Muscle of back (tissue), 13 donors: ENCODE data around the gene KRTAP1-5. TPM values are rescaled to one million over a fixed set of nuclear protein-coding genes. Genes with fewer than 3 reads are reported as not detected.
"Not testable (repeated sequence)": the region's sequence is repeated elsewhere in the genome, so short reads cannot be mapped to it uniquely, and the experiment has no call there.

Source experiments
- DNase-seq, 3 donors: peaks; one replicate each; pipeline versions ENCODE4 v3.0.0 to v3.0.0-alpha.2; 2013
- long read RNA-seq, 9 donors: transcript quantifications; one replicate each; lab custom pipeline, GENCODE V29; 2026
- polyA plus RNA-seq, 10 donors: library from polyadenylated mRNA; unstranded; fragments of 120-200 nt; gene quantifications; one replicate each; pipeline ENCODE4 v1.2.1, GENCODE V29; 2013; ENCODE audit not compliant: insufficient read length in 10 of 10

KRTAP1-5 gene, protein sequence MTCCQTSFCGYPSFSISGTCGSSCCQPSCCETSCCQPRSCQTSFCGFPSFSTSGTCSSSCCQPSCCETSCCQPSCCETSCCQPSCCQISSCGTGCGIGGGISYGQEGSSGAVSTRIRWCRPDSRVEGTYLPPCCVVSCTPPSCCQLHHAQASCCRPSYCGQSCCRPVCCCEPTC
- not detected for polyA plus RNA-seq
- long read RNA-seq, donor 1, result 0 reads
- long read RNA-seq, donor 2, result 0 reads
- long read RNA-seq, donor 3, partial matches to known transcripts, result 0 of 1 reads
- long read RNA-seq, donor 3, other reads (novel, unspliced or antisense), result 0 of 1 reads
- long read RNA-seq, donor 4, result 0 reads
- long read RNA-seq, donor 5, result 0 reads
- long read RNA-seq, donor 6, result 0 reads
- long read RNA-seq, donor 7, result 0 reads
- long read RNA-seq, donor 8, result 0 reads
- long read RNA-seq, donor 9, result 0 reads

DNA sequence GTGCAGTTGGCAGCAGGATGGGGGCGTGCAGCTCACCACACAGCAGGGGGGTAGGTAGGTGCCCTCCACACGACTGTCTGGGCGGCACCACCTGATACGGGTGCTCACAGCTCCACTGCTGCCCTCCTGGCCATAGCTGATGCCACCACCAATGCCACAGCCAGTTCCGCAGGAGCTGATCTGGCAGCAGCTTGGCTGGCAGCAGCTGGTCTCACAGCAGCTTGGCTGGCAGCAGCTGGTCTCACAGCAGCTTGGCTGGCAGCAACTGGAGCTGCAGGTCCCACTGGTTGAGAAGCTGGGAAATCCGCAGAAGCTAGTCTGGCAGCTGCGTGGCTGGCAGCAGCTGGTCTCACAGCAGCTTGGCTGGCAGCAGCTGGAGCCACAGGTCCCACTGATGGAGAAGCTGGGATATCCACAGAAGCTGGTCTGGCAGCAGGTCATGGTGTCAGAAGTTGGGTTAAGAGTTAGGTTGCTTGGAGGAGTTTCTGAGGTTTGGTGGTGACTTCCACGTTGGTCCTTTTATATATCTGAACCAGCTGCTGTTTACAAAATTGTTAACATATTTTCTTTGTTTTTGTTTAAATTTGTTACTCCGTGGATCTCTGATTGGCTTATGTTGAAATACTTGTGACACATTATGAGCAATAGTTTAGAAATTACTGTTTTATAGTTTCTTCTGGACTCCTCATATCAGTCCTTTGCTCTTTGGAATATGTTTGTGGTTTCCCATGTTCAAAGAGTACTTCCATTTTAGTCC, at the start of gene KRTAP1-5:
Gene KRTAP1-5 (minus strand): TSS at position 494 of the 757 bp plus-strand sequence. CDS start 53 bp downstream, at position 441.
- DNase-seq, result peak in 1 of 3 donors; percentile 27

DNA sequence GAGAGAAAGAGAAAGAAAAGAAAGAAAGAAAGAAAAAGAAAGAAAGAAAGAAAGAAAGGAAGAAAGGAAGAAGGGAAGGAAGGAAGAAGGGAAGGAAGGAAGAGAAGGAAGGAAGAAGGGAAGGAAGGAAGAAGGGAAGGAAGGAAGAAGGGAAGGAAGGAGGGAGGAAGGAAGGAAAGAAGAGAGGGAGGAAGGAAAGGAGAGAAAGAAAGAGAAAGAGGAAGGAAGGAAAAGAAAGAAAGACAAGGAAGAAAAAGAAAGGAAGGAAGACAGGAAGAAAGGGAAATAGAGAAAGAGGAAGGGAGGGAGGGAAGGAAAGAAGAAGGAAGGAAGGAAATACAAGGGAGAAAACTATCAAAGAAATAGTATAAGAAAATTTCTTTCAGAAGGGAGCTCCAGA, 49.8 kb upstream of the KRTAP1-5 start:
- DNase-seq, result no peak

DNA sequence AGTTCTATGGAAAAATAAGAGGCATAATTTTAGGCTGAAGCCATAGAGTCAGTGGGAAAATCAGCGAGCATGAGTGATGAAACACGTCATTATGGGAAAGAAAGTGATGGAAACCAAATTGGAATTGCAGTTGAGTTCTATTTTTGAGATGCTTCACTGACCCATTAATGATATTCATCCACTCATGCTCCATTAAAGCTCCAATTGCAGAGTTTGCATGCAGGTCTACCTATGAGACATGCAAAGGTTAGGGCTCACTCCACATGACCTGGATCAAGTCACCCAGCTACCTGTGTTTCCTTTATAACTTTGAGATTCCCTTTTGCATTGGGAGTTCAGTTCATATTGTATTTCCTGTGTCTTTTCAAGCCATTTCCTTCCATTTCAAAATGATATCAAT, 46.7 kb upstream of the KRTAP1-5 start:
- DNase-seq, result no peak

DNA sequence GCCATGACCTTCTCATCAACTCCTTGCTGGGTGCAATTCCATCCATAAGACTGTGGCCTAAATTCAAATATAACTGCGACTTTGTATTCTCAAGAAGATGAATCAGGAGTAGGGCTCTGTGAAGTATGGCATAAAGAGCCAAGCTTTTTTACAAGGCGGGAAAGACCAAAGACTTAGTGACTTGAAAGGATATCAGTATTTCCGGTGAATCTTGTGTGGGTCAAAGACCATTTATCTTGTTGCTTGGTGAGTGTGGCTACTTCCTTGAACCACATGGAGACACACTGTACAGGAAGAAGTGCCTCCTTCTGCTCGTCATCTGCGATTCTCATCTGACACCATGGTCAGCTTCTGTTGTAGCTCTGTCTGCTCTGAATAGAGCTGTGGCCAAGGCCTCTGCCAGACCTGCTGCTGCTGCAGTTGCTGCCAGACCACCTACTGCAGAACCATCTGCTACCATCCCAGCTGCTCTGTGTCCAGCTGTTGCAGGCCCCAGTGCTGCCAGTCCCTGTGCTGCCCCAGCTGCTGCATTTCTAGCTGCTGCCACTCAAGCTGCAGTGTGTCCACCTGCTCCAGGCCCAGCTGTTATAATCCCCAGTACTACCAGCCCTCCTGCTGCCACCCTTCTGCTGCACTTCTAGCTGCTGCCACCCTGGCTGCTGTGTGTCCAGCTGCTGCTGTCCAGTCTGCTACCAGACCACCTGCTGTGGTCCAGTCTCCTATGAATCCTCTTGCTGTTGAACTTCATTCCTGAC, 44.8 kb upstream of the KRTAP1-5 start:
- no peak for DNase-seq

DNA sequence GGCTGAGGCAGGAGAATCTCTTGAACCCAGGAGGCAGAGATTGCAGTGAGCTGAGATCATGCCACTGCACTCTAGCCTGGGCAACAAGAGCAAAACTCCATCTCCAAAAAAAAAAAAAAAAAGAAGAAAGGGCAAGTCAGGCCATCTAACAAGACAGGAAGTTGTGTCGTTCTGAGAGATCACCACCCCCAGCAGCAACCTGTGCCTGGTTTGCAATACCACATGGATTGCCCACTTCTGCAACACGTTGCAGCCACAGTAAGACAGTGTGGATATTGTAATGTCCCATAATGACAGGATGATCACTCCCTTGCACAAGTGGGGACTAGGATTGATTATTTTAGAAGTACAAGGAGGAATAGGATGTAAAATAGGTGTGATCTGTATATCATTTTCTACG, 42.0 kb upstream of the KRTAP1-5 start:
- no peak for DNase-seq

DNA sequence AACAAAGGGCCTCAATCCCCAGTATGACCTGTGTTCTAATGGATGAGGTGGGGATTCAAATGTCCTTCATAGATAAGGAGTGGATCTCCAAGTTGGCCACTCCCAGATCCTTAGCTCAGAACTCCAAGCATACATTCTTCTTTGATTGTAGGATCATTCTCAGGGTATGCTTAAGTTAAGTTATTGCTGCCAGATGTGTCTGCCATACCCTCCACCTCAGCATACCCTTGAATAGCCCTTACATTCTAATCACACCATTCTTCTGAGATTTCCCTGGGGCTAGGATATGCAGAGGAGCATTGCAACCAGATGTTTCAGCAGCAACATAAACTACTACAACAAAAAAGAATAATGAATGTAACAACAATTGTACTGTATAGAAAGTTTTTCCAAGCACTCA, 40.3 kb upstream of the KRTAP1-5 start:
- no peak for DNase-seq

DNA sequence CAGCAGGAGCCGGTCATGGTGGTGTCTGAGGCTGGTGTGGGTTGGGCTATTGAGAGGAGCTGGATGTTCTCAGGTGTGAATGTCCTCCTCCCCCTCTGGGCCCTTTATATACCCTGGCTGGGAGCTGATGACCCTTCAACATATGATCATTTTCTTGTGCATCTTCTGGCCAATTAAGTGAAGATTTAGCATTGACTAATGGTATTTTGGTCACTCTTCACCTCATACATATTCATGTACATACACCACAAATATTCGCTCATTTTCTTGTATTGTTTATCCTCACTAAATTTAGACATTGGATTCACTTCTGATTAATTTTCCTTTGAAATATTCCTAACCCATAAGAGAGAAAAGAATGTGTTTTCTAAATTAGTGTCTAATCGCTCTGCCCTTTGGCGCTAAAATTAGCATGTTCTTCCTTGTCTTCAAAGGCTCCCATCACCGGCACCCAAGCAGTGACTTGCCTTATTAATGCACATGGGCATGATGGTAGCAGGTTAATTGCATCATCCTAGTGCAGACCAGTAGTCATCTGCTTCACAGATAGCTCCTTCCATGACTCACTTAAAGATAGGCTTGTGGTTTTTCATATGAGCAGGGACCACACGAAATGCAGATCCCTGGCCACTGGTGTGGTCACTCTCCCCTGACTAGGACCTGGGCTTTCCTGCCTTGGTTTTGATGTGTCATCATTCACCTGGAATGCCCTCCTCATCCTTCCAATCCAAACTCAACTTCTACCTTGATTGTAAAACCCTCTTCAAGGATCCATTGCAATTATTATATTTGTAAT, 39.0 kb upstream of the KRTAP1-5 start, which contains the start of gene KRTAP2-4:
Gene KRTAP2-4 (minus strand): TSS at position 51 of the 796 bp plus-strand sequence. CDS start 34 bp downstream, at position 17.
- DNase-seq, result peak in 1 of 3 donors; percentile 76

DNA sequence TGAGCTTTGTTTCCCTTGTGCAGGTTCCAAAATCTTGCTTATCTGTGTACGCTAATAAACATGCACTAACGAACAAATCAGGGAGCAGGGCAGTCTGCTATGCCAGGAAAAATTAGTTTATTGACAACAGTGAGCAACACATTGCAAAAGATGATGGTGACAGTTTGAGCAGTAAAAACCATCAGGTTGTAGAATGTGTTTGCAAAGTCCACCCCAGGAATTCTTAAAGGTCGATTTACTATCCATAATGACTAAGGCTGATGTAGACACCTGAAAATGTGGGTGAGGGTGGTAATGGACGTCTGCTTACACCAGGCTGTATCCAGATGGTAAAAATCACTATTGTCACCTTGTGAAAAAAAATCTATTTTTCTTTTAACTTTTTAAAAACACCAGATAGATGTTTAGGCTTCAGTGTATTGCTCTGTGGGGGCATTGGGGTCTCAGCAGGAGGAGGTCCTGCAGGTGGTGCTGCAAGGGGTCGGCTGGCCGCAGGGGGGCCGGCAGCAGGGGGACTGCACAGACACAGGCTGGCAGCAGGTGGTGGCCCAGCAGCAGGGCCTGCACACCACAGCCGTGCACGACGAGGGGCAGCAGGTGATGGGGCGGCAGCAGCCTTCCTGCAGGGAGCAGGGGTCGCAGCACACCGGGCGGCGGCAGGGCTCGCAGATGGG, 38.1 kb upstream of the KRTAP1-5 start:
- not testable (repeated sequence) for DNase-seq

DNA sequence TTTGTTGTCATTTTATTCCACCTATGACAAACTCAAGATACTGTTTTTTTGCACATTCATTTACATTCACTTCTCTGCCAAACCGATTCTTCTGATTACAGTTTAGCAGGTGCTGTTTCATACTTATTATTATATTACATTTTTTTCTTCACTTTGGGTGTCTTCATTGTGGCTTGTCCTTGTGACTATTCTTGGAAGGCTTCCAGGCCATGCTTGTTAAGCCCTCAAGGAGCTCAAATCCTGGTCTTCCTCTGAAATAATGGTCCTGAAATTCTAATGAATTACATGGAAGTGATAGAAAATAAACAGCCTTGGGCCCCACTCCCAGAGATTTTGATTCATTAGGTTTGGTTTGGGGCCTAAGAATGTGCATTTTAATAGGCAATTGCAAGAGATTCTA, 37.3 kb upstream of the KRTAP1-5 start:
- DNase-seq, result no peak

DNA sequence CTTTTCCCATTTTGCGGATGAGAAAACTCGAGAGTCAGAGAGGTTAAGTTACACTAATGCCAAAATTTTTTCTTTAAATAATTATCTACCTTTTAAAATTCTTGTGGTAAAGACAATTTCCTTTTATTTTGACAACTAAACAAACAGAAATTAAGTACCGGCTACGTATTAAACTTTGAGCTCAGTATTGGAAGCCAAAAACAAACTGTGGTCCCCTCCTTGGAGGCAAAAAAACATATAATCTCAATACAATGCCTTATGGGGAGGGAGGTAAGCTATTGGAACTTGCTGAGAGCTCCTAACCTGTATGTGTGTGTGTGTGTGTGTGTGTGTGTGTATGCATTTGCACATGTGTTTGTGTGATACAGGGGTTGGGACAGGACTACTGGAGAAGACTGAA, 36.4 kb upstream of the KRTAP1-5 start:
- no peak for DNase-seq

DNA sequence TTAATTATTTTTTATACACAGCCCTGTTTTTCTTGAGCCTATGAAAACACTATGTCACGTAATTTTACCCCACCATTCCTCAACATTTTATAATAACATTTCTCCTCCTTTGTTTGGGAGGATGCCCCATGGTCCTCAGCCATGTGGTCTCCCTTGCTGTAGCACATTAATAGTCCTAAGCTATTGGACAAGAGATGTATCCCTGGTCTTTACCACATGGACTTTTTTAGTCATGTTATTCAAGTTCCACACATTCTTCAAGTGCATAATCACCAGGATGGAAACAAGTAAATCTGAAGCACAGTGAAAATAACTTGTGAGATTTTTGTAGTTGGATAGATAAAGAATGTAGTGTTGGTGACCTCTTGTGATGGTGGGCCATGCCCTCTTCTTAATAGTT, 35.0 kb upstream of the KRTAP1-5 start:
- peak in 1 of 3 donors; percentile 93 for DNase-seq

DNA sequence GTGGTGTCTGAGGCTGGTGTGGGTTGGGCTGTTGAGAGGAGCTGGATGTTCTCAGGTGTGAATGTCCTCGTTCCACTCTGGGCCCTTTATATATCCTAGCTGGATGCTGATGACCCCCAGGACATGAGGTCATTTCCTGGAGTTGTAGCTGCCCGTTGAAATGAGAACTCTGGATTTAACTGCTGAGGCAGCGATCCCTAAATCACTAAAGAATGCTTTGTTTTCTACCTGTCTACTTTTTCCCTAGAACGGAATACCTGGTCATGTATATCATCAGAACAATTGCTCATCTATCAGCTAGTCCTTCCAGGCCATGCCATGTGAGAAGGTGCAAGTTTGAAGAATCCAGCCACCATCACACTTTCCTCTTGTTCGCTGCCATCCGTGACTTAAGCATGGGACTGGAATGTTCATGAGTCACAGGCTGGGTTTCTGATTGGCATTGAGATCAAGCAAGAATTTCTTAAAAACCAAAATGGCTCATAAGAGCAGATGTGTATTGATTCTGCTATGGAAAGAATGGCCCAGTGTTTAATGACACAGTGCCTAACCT, 33.1 kb upstream of the KRTAP1-5 start, which contains the start of gene KRTAP2-3:
Gene KRTAP2-3 (minus strand): TSS at position 63 of the 553 bp plus-strand sequence. CDS start 64 bp downstream, outside the sequence.
- DNase-seq, result peak in 1 of 3 donors; percentile 92

DNA sequence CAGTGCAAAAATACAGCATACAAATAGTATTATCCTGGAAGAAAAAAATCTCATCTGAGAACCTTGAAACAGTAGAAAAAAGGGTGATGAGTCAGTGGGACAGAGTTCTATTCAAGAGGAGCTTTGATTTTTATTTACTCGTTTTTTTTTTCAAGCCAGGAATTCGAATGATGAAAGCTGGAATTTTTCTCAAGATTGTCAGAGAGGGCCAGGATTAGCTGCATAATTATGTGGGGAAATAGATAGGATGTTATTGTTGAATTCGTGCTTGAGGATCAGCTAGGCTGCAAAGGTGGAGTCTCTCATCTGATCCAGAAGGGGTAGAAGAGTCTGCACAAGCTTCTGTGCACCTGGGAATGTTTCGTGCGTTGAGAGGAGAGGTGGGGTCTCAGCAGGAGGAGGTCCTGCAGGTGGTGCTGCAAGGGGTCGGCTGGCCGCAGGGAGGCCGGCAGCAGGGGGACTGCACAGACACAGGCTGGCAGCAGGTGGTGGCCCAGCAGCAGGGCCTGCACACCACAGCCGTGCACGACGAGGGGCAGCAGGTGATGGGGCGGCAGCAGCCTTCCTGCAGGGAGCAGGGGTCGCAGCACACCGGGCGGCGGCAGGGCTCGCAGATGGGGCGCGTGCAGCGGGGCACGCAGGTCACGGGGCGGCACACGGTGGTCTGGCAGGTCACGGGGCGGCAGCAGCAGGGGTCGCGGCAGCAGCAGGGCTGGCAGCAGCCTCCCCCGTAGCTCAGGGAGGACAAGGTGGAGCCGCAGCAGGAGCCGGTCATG, 32.5 kb upstream of the KRTAP1-5 start:
- DNase-seq, result peak in 1 of 3 donors; percentile 83

DNA sequence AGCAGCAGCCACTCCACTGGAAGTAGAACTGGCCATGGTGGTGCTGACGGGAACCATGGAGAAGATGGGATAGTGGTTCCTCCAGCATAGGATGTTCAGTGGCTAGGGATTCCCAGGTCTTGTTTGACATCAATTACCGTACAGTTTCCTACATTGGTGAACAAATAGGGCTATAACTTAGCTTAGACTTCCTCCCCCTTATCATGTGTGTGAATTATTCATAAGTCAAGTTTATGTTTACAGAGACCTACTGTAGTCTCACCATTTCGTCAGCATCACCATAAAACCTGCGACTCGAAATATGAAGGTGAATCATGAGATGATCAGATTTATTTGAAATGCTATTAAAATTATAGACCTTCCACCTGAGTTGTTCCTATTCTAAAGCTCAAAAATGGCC, 31.7 kb upstream of the KRTAP1-5 start:
- DNase-seq, result no peak

DNA sequence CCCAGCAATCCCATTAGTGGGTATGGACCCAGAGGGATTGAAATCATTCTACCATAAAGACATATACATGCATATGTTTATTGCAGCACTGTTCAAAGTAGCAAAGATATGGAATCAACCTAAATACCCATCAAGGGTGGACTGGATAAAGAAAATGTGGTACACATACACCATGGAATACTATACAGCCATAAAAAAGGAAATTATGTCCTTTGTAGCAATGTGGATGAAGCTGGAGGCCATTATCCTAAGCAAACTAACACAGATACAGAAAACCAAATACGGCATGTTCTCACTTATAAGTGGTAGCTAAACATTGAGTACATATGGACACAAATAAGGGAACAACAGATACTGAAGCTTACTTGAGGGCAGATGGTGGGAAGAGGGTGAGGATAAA, 30.5 kb upstream of the KRTAP1-5 start:
- DNase-seq, result no peak

DNA sequence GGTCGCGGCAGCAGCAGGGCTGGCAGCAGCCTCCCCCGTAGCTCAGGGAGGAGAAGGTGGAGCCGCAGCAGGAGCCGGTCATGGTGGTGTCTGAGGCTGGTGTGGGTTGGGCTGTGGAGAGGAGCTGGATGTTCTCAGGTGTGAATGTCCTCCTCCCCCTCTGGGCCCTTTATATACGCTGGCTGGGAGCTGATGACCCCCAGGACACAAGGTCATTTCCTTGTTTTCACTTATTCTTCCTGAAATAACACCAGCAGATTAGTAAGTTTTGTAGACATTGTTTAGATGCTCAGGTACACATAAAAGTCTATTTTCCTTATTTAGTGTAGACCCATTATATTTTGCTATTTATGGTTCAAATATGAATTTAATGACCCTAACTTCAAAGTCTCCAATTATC, 28.1 kb upstream of the KRTAP1-5 start, which contains the start of gene KRTAP2-2:
Gene KRTAP2-2 (minus strand): TSS at position 101 of the 400 bp plus-strand sequence. CDS start 19 bp downstream, at position 82.
- not testable (repeated sequence) for DNase-seq

DNA sequence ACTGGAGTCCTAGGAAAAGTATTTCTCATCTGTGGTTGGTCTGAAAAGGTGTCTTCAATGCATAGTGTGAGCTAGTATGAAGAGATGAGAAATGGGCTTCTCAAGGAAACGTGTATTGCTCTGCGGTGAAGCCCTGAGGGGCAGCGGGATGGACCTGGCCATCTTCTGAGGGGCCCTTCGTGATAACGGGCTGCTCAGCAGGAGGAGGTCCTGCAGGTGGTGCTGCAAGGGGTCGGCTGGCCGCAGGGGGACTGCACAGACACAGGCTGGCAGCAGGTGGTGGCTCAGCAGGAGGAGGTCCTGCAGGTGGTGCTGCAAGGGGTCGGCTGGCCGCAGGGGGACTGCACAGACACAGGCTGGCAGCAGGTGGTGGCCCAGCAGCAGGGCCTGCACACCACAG, 27.5 kb upstream of the KRTAP1-5 start:
- not testable (repeated sequence) for DNase-seq

DNA sequence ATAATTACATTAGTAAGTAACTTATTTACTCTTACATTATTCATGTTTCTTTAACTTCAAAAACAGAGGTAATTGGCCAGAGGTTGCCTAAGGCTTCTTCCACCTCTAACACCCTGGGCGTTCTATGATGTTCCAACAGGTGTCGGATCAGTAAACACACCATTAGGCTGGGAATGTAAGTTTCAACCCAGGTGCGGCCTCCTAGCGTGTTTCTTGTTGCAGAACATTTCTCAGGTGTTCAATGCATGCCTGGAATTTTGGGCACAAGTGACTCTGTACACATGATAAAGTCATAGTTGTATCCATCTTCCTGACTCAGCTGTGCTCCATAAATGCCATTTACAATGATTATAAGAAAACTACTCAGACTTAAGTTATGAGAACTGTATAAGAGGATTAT, 27.0 kb upstream of the KRTAP1-5 start:
- DNase-seq, result no peak

DNA sequence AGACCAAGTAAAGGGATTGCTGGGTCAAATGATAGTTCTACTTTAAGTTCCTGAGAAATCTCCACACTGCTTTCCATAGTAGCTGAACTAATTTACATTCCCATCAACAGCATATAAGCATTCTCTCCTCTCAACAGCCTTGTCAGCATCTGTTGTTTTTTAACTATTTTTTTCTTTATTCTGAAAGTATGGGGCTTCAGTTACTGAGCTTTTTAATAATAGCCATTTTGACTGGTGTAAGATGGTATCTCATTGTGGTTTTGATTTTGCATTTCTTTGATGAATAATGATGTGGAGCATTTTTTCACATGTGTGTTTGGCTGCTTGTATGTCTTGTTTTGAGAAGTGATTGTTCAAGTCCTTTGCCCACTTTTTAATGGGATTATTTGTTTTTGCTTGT, 25.6 kb upstream of the KRTAP1-5 start:
- peak in 1 of 3 donors; percentile 25 for DNase-seq
